HG02884 (cell line): Measurements from ENCODE around the gene CCDC169.
"Not testable (repeated sequence)": the region's sequence is repeated elsewhere in the genome, so short reads cannot be mapped to it uniquely, and the experiment has no call there.

Source experiments
- ATAC-seq: cut with Tn5 transposase; IDR thresholded peaks from one replicate; pipeline ENCODE4 v1.9.1; 2021; ENCODE audit warnings: mild to moderate bottlenecking, moderate library complexity; ENCODE audit not compliant: unreplicated experiment

CCDC169 gene

DNA sequence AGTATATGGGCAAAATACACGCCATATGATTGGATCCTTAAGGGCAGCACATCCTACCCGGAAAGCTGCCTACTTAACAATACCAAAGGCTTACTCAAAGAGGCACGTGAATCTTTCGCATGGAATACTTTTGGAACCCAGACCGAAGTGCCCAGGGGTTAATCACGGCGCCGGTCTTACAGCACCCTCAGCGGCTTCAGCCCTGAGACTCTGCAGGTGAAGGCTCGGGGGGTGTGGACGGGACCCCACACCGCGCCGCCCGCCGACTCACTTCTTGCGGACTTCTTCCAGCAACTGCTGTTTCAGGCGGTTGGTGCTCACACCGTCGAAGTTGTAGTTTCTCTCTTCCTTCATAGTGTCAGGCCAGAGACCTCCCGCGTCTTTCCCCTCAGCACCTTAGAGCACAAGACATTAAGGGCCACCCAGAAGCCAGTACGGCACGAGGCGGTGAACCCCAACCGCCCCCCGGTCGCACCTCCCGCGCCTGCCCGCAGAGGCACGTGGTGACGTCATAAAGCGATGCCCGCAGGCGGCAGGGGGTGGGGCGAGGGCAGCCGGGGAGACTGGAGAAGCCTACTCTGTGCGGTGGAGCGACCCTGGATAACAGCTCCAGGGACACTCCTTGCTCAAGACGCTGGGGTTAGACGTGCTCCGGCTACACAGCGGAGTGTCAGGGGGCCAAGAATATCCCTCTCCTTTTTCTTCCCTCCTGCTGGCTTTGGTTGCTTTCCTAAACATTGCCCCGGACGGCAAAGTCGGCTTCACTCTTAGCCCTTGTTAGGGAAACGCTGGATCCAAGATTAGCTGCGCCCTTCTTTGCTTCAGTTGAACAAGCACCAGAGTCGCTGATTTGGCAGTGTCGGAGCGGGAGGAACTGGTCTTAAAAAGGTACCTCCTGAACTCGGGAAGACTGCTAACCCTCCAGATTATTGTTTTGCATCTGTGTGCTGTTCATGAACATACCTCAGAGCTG, at the start of gene CCDC169:
CCDC169 (minus strand) TSS at position 449 of the 973 bp plus-strand sequence; CDS start at position 354, 95 bp downstream.
- peak; percentile 71 for ATAC-seq

- ATAC-seq: peak; percentile 96
Measured at GRCh38 chr13:36346222-36347083, 48.8 kb upstream of the CCDC169 start, which contains the start of gene SPART. TSS of gene SPART (minus strand) at chr13:36346394. CDS start at chr13:36335830, 10,564 bp downstream.

- ATAC-seq: no peak
Measured at GRCh38 chr13:36345438-36346221, 48.0 kb upstream of the CCDC169 start.

DNA sequence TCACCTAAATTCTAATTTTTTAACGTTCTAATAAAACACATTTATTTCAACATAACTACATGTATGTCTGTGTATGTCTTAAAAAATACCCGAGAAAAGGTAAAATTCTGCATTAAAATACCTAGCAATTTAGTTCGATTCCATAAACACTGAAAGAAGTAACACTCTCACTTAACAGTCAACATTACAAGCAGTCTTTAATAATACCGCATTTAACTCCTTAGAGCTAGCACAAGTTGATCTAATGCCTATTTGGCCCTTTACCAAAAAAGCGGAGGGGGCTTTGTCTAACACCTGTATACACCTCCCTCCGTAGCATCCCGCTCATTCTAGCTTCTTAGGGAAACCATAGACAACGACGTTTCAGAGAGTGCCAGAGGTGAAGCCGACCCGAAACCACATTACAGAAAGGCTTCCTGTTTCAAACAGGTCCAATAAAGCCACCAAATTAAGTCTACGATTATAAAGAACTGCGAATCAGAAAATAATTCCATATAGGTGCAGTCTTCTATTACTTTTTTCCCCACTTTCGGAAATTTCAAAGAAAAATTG, 47.3 kb upstream of the CCDC169 start:
- ATAC-seq: no peak

DNA sequence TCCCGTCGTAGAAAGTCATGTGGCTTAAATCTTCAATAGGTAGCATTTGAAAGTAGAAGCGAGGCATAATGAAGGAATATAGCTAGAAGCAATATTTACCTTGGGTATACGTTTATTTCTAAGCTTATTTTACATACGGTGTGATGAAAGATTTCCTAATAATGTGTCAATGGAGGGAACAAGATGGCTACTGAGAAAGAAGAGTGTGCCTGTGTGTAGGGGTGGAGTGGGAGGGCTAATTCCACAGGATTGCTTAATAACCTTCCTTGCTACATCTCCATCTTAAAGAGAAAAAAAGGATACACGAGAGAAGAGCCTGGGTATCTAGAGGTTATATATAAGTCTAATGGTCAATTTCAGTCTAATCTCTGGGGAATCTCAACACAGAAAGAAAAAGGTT, 46.6 kb upstream of the CCDC169 start:
- ATAC-seq: no peak

GRCh38 chr13:36343766-36344165, 46.2 kb upstream of the CCDC169 start:
- no peak for ATAC-seq

DNA sequence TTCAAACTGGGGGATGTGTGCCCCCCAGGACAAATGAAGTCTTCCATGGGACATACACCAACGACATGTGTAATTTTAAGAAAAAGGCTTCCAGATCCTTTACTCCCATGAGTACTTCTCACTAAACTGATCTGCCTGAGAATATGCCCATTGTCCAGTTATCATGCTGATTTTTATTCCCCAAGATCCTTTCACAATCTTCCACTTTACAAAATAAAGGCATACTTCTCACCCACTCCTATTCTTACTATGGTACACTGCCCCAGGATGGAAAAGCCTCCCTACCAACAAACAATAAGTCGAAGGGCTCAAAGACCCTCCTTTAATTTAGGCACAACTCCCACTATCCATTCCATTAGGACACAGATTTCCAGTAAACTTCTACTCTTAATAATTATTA, 45.1 kb upstream of the CCDC169 start:
- ATAC-seq: no peak

DNA sequence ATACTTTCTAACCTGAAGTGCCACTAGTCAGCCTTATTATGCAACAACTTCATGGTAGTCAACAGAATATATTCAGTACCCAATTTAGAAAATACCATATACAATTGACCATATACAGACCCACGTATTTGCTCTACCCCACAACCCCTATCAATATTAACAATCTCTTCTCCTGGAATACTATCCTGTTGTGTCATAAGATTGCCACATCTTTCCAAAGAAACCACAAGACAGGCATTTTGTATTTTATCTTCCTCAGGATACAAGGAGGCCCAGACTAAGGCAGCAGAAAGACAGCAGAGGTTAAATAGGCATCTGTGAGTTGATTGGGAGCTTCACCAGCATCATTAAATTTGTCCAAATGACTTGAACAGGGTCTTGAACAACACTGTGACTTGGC, 44.1 kb upstream of the CCDC169 start:
- ATAC-seq: no peak

GRCh38 chr13:36339600-36340155, 42.1 kb upstream of the CCDC169 start:
- no peak for ATAC-seq

- ATAC-seq: no peak
Measured at GRCh38 chr13:36337938-36338641, 40.5 kb upstream of the CCDC169 start.

DNA sequence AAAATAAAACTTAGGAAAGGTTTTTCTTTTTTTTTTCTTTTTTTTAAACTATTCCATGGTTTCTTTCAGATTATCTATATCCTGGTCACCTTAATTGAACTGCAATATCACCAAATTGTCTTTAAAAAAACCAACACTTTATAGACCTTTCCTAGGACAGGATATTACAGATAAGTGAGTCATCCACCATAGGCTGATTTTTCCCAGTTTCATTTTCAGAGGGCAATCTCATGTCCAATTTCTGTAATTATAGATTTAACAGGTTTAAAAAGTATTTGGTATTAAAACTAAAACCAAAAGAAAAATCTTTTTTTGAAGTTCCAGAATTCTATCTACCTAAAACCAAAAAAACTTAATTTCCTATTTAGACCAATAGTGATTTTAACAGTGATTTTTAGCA, 35.4 kb upstream of the CCDC169 start:
- ATAC-seq: no peak

DNA sequence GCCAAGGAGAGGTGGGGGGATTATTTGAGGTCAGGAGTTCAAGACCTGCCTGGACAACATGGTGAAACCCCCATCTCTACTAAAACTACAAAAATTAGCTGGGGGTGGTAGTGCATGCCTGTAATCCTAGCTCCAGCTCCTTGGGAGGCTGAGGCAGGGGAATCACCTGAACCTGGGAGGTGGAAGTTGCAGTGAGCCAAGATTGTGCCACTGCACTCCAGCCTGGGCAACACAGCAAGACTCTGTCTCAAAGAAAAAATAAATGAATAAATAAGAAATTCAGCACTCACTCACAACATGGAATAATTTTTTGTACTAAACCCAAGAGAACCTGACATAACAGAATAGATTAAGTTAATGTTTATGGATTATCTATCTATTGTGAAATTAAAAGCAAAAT, 34.6 kb upstream of the CCDC169 start:
- ATAC-seq: not testable (repeated sequence)

GRCh38 chr13:36331280-36331679, 33.7 kb upstream of the CCDC169 start:
- no peak for ATAC-seq

DNA sequence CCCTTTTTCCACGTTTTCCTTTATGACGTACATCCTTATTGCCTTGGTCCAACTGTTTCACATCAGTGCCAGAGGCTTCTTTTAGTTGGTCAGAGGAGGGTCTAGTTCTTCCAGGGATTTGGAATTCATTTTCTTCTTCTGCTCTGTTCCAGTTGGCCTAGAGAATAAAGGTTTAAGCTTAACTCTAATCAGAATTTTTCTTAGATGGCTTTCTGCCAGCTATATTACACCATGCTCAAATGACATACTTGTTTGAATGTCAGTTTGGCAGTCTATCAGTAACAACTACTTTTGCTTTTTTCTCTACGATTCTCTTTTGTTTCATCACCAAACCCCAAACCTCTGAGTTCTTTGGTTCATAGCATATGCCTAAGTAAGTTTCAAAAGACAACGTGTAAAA, 31.7 kb upstream of the CCDC169 start:
- ATAC-seq: no peak

DNA sequence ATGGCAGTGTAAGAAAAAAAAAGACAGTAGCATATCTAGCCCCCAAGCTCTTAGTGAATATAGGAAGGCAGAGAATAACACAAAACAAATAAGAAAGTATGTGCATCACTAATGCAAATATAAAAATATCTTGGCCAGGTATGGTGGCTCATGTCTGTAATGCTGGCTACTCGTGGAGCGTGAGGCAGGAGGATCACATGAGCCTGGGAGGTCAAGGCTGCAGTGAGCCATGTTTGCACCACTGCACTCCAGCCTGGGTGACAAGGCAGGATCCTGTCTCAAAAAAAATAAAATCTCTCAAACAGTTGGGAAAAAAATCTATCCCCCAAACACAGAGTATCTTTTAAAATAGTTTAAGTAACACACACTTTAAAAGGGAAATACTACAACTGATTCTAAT, 31.2 kb upstream of the CCDC169 start:
- no peak for ATAC-seq

DNA sequence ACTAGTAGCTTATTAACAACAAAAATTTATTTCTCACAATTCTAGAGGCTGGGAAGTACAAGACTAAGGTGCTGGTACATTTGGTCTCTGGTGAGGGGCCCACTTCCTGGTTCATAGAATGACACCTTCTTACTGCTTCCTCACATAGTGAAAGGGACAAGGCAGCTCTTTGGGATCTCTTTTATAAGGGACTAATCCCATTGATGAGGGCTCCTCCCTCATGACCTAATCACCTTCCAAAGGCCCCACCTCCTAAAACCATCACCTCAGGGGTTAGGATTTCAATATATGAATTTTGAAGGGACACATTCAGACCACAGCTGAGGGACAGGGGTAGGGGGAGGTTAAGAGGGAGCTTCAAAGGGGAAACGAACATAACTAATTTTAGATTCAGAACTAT, 28.3 kb upstream of the CCDC169 start:
- ATAC-seq: no peak

DNA sequence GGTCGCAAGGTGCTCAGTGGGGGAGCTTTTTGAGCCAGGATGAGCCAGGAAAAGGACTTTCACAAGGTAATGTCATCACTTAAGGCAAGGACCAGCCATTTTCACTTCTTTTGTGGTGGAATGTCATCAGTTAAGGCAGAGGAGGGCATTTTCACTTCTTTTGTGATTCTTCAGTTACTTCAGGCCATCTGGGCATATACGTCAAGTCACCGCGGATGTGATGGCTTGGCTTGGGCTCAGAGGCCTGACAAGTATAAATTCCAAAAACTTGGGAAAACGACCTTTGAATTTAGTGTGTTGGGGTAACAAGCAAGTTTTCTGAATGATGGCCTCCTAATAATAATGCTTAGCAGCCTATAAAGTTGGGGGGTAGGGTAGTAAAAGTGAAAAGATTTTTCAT, 27.3 kb upstream of the CCDC169 start:
- not testable (repeated sequence) for ATAC-seq

GRCh38 chr13:36323951-36324566, 26.4 kb upstream of the CCDC169 start:
- ATAC-seq: no peak

- ATAC-seq: no peak
Measured at GRCh38 chr13:36323408-36323807, 25.8 kb upstream of the CCDC169 start.
